Neutrophil (primary cell): ENCODE results near the gene SORBS1.
A peak's percentile ranks its signal among the peaks of the same experiment; 100 is the strongest.

Experiments used
- H3K27ac ChIP-seq: fragments of 200-600 bp; sonication (generic); 2 replicates; pipeline ENCODE4 v1.5.1; 2016; ENCODE audit warnings: mild to moderate bottlenecking, moderate library complexity
- H3K27me3 ChIP-seq: fragments of 200-600 bp; sonication (generic); 2 replicates; pipeline ENCODE4 v1.6.0; 2016; ENCODE audit warnings: mild to moderate bottlenecking
- H3K36me3 ChIP-seq: fragments of 200-600 bp; sonication (generic); 2 replicates; pipeline ENCODE4 v1.5.1; 2017
- H3K4me1 ChIP-seq, 2 experiments: fragments of 200-600 bp in 1 of 2; sonication (generic) in 1 of 2; 1 replicate in 1 of 2; 2 replicates in 1 of 2; pipeline versions ENCODE4 v1.5.1 to v1.6.1; 2013 to 2016; ENCODE audit warnings: low read depth in 1 of 2, low read length in 1 of 2, mild to moderate bottlenecking in 1 of 2, moderate library complexity in 1 of 2; ENCODE audit not compliant: control insufficient read depth in 1 of 2, insufficient read depth in 1 of 2
- H3K4me3 ChIP-seq, 2 experiments: fragments of 200-600 bp in 1 of 2; sonication (generic) in 1 of 2; 1 replicate in 1 of 2; 2 replicates in 1 of 2; pipeline ENCODE4 v1.5.1; 2013 to 2016; ENCODE audit warnings: low read depth in 1 of 2, low read length in 1 of 2, mild to moderate bottlenecking in 1 of 2, moderate library complexity in 1 of 2
- H3K9me3 ChIP-seq: fragments of 200-600 bp; sonication (generic); 2 replicates; pipeline ENCODE4 v1.5.1; 2016
- TF ChIP-seq, protein P1 (sequence below): fragments of 200-600 bp; sonication (generic); IDR thresholded peaks from 2 replicates; pipeline ENCODE4 v1.5.1; 2016; ENCODE audit warnings: antibody characterized with exemption

Gene SORBS1

GRCh38 chr10:95293631-95294030 lies 267.5 kb downstream of the SORBS1 start:
- H3K27me3 ChIP-seq = peaks cover 84% of the 10 kb centered on the region
- H3K27ac ChIP-seq = no peak overlapping the region
- TF ChIP-seq, protein P1, sequence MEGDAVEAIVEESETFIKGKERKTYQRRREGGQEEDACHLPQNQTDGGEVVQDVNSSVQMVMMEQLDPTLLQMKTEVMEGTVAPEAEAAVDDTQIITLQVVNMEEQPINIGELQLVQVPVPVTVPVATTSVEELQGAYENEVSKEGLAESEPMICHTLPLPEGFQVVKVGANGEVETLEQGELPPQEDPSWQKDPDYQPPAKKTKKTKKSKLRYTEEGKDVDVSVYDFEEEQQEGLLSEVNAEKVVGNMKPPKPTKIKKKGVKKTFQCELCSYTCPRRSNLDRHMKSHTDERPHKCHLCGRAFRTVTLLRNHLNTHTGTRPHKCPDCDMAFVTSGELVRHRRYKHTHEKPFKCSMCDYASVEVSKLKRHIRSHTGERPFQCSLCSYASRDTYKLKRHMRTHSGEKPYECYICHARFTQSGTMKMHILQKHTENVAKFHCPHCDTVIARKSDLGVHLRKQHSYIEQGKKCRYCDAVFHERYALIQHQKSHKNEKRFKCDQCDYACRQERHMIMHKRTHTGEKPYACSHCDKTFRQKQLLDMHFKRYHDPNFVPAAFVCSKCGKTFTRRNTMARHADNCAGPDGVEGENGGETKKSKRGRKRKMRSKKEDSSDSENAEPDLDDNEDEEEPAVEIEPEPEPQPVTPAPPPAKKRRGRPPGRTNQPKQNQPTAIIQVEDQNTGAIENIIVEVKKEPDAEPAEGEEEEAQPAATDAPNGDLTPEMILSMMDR = no peak
- no peaks in the 10 kb centered on the region for H3K9me3 ChIP-seq
- no peak overlapping the region for H3K4me3 ChIP-seq
- no peaks in the 10 kb centered on the region for H3K36me3 ChIP-seq
- peaks cover 6 to 14% of the 10 kb centered on the region in 2 experiments for H3K4me1 ChIP-seq

GRCh38 chr10:95291365-95292039 lies 269.7 kb downstream of the SORBS1 start:
- TF ChIP-seq, protein P1 = no peak
- H3K27me3 ChIP-seq = peaks cover 94% of the 10 kb centered on the region
- no peaks in the 10 kb centered on the region for H3K9me3 ChIP-seq
- H3K27ac ChIP-seq = no peak overlapping the region
- H3K36me3 ChIP-seq = no peaks in the 10 kb centered on the region
- H3K4me3 ChIP-seq = peak overlapping the region in 1 of 2 experiments; percentile 60
- peaks cover 6 to 14% of the 10 kb centered on the region in 2 experiments for H3K4me1 ChIP-seq

- TF ChIP-seq, protein P1 = no peak
- H3K27me3 ChIP-seq = peaks cover 86% of the 10 kb centered on the region
- H3K36me3 ChIP-seq = no peaks in the 10 kb centered on the region
- H3K4me1 ChIP-seq = peaks cover 6 to 14% of the 10 kb centered on the region in 2 experiments
- no peak within 1 kb of the TSS for H3K27ac ChIP-seq
- peak within 1 kb of the TSS; percentile 31 to 60 for H3K4me3 ChIP-seq
- H3K9me3 ChIP-seq = no peaks in the 10 kb centered on the region
Measured at GRCh38 chr10:95290461-95291364, 270.5 kb downstream of the SORBS1 start, which contains the start of gene PDLIM1. TSS of gene PDLIM1 (minus strand) at chr10:95291003. CDS start at chr10:95290915, 88 bp downstream.

DNA sequence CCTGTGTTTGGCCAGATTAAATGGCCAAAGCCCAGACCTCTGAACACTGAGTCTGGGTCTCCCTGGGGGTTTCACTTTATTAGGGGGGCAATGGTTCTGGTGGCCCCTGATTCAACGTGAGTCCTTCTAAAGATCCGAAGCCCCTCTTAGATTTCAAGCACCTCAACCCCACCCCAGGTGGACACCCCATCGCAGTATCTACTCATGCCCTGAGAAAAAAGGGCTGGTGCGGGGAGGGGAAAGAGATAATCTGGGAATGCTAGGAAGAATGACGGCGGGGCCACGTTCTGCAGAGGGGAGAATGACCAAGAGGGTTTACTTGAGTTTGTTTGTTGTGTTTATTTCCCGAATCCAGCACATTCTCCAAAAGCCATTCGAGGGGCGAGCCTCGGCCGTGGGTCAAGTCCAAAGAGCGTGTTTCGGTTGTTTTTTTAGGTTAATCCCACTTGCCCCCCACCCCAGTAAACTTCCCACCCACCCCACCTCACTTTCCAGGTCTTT lies 271.2 kb downstream of the SORBS1 start:
- TF ChIP-seq, protein P1 = no peak
- H3K4me3 ChIP-seq = peak overlapping the region in 1 of 2 experiments; percentile 60
- peaks cover 0 to 9% of the 10 kb centered on the region in 2 experiments for H3K4me1 ChIP-seq
- no peaks in the 10 kb centered on the region for H3K36me3 ChIP-seq
- H3K27ac ChIP-seq = no peak overlapping the region
- no peaks in the 10 kb centered on the region for H3K9me3 ChIP-seq
- H3K27me3 ChIP-seq = peaks cover 78% of the 10 kb centered on the region

- no peaks in the 10 kb centered on the region for H3K9me3 ChIP-seq
- H3K27me3 ChIP-seq = peaks cover 71% of the 10 kb centered on the region
- H3K36me3 ChIP-seq = no peaks in the 10 kb centered on the region
- H3K4me1 ChIP-seq = peaks cover 0 to 7% of the 10 kb centered on the region in 2 experiments
- H3K27ac ChIP-seq = no peak overlapping the region
- H3K4me3 ChIP-seq = no peak overlapping the region
- TF ChIP-seq, protein P1 = no peak
Measured at GRCh38 chr10:95289003-95289920, 271.9 kb downstream of the SORBS1 start.
